Mucosa of rectum (tissue), 2 donors: ENCODE results near the gene ESCO1.

ENCODE experiments used
- H3K27ac ChIP-seq, 2 donors: one replicate each; pipeline ENCODE4 v1.7.0; 2013; ENCODE audit warnings: inconsistent platforms in 2 of 2, low read depth in 2 of 2, low read length in 2 of 2
- H3K27me3 ChIP-seq, 2 donors: one replicate each; pipeline ENCODE4 v1.7.0; 2013; ENCODE audit warnings: low read length in 2 of 2; ENCODE audit not compliant: control insufficient read depth in 2 of 2, insufficient read depth in 2 of 2
- H3K36me3 ChIP-seq, 2 donors: one replicate each; pipeline ENCODE4 v1.7.0; 2013; ENCODE audit warnings: low read length in 2 of 2; ENCODE audit not compliant: control insufficient read depth in 2 of 2, insufficient read depth in 2 of 2
- H3K4me1 ChIP-seq, 2 donors: one replicate each; pipeline ENCODE4 v1.7.0; 2013; ENCODE audit warnings: low read length in 2 of 2, mild to moderate bottlenecking in 1 of 2; ENCODE audit not compliant: control insufficient read depth in 2 of 2, insufficient read depth in 2 of 2
- H3K4me3 ChIP-seq, 2 donors: one replicate each; pipeline ENCODE4 v1.7.0; 2013; ENCODE audit warnings: low read length in 2 of 2
- H3K9ac ChIP-seq, 2 donors: one replicate each; pipeline ENCODE4 v1.7.0; 2013; ENCODE audit warnings: low read length in 2 of 2, low read depth in 1 of 2, mild to moderate bottlenecking in 1 of 2
- H3K9me3 ChIP-seq, 2 donors: one replicate each; pipeline ENCODE4 v1.7.0; 2013; ENCODE audit warnings: low read length in 2 of 2; ENCODE audit not compliant: control insufficient read depth in 2 of 2
- donor health status: healthy.
- donor health status: Normal muscosa, but diverticular disease.

Gene ESCO1

GRCh38 chr18:21526463-21526862, 74.0 kb downstream of the ESCO1 start:
- H3K9me3 ChIP-seq: no peaks in the 10 kb centered on the region
- no peak overlapping the region for H3K27ac ChIP-seq
- H3K36me3 ChIP-seq: peaks cover 21 to 30% of the 10 kb centered on the region in 2 donors
- H3K27me3 ChIP-seq: no peaks in the 10 kb centered on the region
- no peaks in the 10 kb centered on the region for H3K4me1 ChIP-seq
- no peak overlapping the region for H3K4me3 ChIP-seq
- H3K9ac ChIP-seq: no peak overlapping the region

GRCh38 chr18:21525916-21526315, 74.6 kb downstream of the ESCO1 start:
- Histone ChIP-seq H3K36me3 (peaks cover 21 to 25% of the 10 kb centered on the region in 2 donors), H3K9me3 (no peaks in the 10 kb centered on the region), H3K9ac (no peak overlapping the region), H3K27me3 (no peaks in the 10 kb centered on the region), H3K4me1 (no peaks in the 10 kb centered on the region), H3K27ac (no peak overlapping the region), H3K4me3 (no peak overlapping the region)

- H3K4me3 ChIP-seq: no peak overlapping the region
- no peaks in the 10 kb centered on the region for H3K9me3 ChIP-seq
- no peaks in the 10 kb centered on the region for H3K4me1 ChIP-seq
- no peak overlapping the region for H3K9ac ChIP-seq
- peaks cover 17% of the 10 kb centered on the region in 2 donors for H3K36me3 ChIP-seq
- H3K27ac ChIP-seq: no peak overlapping the region
- no peaks in the 10 kb centered on the region for H3K27me3 ChIP-seq
These were observed 78.0 kb downstream of the ESCO1 start for GRCh38 chr18:21522530-21522929.

- no peak overlapping the region for H3K4me3 ChIP-seq
- no peaks in the 10 kb centered on the region for H3K27me3 ChIP-seq
- H3K4me1 ChIP-seq: no peaks in the 10 kb centered on the region
- no peak overlapping the region for H3K9ac ChIP-seq
- peaks cover 0 to 10% of the 10 kb centered on the region in 2 donors for H3K36me3 ChIP-seq
- H3K9me3 ChIP-seq: no peaks in the 10 kb centered on the region
- no peak overlapping the region for H3K27ac ChIP-seq
These were observed 86.8 kb downstream of the ESCO1 start for GRCh38 chr18:21513741-21514140.

GRCh38 chr18:21513292-21513691, 87.2 kb downstream of the ESCO1 start:
- H3K27me3 ChIP-seq: no peaks in the 10 kb centered on the region
- H3K27ac ChIP-seq: no peak overlapping the region
- peaks cover 0 to 10% of the 10 kb centered on the region in 2 donors for H3K36me3 ChIP-seq
- no peaks in the 10 kb centered on the region for H3K9me3 ChIP-seq
- H3K4me1 ChIP-seq: no peaks in the 10 kb centered on the region
- no peak overlapping the region for H3K4me3 ChIP-seq
- no peak overlapping the region for H3K9ac ChIP-seq

- Histone ChIP-seq H3K9ac (no peak overlapping the region), H3K4me1 (no peaks in the 10 kb centered on the region), H3K4me3 (no peak overlapping the region), H3K27ac (no peak overlapping the region), H3K9me3 (no peaks in the 10 kb centered on the region), H3K36me3 (peaks cover 0 to 7% of the 10 kb centered on the region in 2 donors), H3K27me3 (no peaks in the 10 kb centered on the region)
These were observed 91.4 kb downstream of the ESCO1 start for GRCh38 chr18:21509062-21509461.

GRCh38 chr18:21507913-21508701, 92.4 kb downstream of the ESCO1 start:
- Histone ChIP-seq H3K36me3 (no peaks in the 10 kb centered on the region), H3K9me3 (no peaks in the 10 kb centered on the region), H3K4me1 (no peaks in the 10 kb centered on the region), H3K4me3 (no peak overlapping the region), H3K27ac (no peak overlapping the region), H3K27me3 (no peaks in the 10 kb centered on the region), H3K9ac (no peak overlapping the region)

- Histone ChIP-seq H3K9me3 (no peaks in the 10 kb centered on the region), H3K27me3 (no peaks in the 10 kb centered on the region), H3K36me3 (no peaks in the 10 kb centered on the region), H3K4me1 (no peaks in the 10 kb centered on the region), H3K27ac (no peak overlapping the region), H3K4me3 (no peak overlapping the region), H3K9ac (no peak overlapping the region)
These were observed 97.8 kb downstream of the ESCO1 start for GRCh38 chr18:21502661-21503060.

- Histone ChIP-seq H3K9ac (no peak overlapping the region), H3K4me1 (no peaks in the 10 kb centered on the region), H3K27ac (no peak overlapping the region), H3K4me3 (no peak overlapping the region), H3K36me3 (no peaks in the 10 kb centered on the region), H3K9me3 (no peaks in the 10 kb centered on the region), H3K27me3 (no peaks in the 10 kb centered on the region)
These were observed 100.5 kb downstream of the ESCO1 start for GRCh38 chr18:21499997-21500396.

GRCh38 chr18:21496277-21496835, 104.1 kb downstream of the ESCO1 start:
- Histone ChIP-seq H3K36me3 (no peaks in the 10 kb centered on the region), H3K4me3 (no peak overlapping the region), H3K9ac (no peak overlapping the region), H3K27ac (no peak overlapping the region), H3K4me1 (no peaks in the 10 kb centered on the region), H3K27me3 (no peaks in the 10 kb centered on the region), H3K9me3 (no peaks in the 10 kb centered on the region)
